AG09309 (cell line): ENCODE data around the gene HYAL2.

Experiments
- DNase-seq: peaks from one replicate; pipeline ENCODE4 v3.0.0-alpha.2; 2010; ENCODE audit warnings: low read depth
- H3K4me3 ChIP-seq: 2 replicates; pipeline ENCODE4 v1.5.1; 2011; ENCODE audit warnings: mild to moderate bottlenecking, low read depth, low read length, moderate library complexity; ENCODE audit not compliant: control insufficient read depth
- CTCF ChIP-seq: IDR thresholded peaks from 2 replicates; pipeline ENCODE4 v1.5.1; 2011; ENCODE audit warnings: mild to moderate bottlenecking, low read depth, low read length, inconsistent platforms; ENCODE audit not compliant: insufficient read depth, control insufficient read depth; ENCODE audit errors: missing control alignments

The HYAL2 gene

DNA sequence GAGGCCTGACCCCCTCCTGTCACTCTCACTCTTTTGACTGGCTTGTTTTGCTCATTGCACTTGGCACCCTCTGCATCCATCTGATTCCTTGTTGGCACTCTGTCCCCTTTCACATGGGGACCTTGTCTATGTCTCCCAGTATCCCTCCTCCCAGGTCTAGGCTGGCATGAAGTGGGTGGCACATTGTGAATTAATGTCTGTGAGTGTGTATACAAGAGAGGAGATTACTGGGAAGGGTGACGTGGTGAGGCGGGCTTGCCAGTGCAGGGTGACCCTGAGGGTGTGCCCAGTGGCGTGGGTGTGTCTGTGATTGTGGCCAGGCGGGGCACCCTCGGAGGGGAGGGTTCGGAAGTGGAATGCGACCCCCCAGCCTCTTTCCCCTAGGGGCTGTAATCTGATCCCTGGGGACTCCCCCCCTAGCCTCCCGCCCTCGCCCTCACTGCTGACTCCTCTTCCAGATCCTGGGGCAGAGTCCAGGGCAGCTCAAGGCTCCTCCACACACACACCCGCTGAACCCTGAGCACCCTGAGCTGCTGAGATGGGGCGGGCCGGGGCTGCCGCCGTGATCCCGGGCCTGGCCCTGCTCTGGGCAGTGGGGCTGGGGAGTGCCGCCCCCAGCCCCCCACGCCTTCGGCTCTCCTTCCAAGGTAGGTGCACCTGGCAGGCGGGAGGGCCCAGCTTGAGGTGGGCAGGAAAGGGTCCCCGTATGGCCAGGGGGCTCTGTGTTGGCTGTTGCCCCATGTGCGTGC lies 53.7 kb downstream of the HYAL2 start, which contains the start of gene SEMA3B:
SEMA3B (plus strand) TSS at position 445 of the 749 bp plus-strand sequence; CDS start at position 539, 94 bp downstream.
- peak within 1 kb of the TSS; percentile 30 for H3K4me3 ChIP-seq
- no peak for DNase-seq
- TF ChIP-seq CTCF = no peak

GRCh38 chr3:50268276-50268675 lies 54.3 kb downstream of the HYAL2 start:
- no peak overlapping the region for H3K4me3 ChIP-seq
- TF ChIP-seq CTCF = no peak
- no peak for DNase-seq
